MM.1S (cell line): ENCODE results near the gene CTTN.

ENCODE experiments used
- DNase-seq: peaks from one replicate; pipeline ENCODE4 v3.0.0-alpha.2; 2015
- H2AFZ ChIP-seq: fragments of 300-600 bp; sonication (generic); 2 replicates; pipeline ENCODE4 v1.6.0; 2016; ENCODE audit warnings: antibody characterized with exemption, low read length
- H3F3A ChIP-seq: fragments of 300-600 bp; sonication (generic); 2 replicates; pipeline ENCODE4 v1.6.1; 2016; ENCODE audit warnings: mild to moderate bottlenecking, antibody characterized with exemption, low read length, moderate library complexity, mixed read lengths; ENCODE audit not compliant: insufficient read depth
- H3K27ac ChIP-seq: fragments of 300-600 bp; sonication (generic); 2 replicates; pipeline ENCODE4 v1.5.1; 2016; ENCODE audit warnings: mild to moderate bottlenecking, low read length
- H3K27me3 ChIP-seq: fragments of 300-600 bp; sonication (generic); replicated peaks from 2 replicates; pipeline ENCODE4 v1.6.0; 2016; ENCODE audit warnings: low read length; ENCODE audit not compliant: insufficient read depth
- H3K36me3 ChIP-seq: fragments of 300-600 bp; sonication (generic); replicated peaks from 2 replicates; pipeline ENCODE4 v1.6.1; 2016; ENCODE audit warnings: mild to moderate bottlenecking, low read length, mixed read lengths; ENCODE audit not compliant: insufficient read depth
- H3K4me1 ChIP-seq: fragments of 300-600 bp; sonication (generic); 2 replicates; pipeline ENCODE4 v1.6.1; 2016; ENCODE audit warnings: low read length, mixed read lengths
- H3K4me2 ChIP-seq: fragments of 300-600 bp; sonication (generic); 2 replicates; pipeline ENCODE4 v1.6.0; 2016; ENCODE audit warnings: low read depth, low read length
- H3K4me3 ChIP-seq: fragments of 300-600 bp; sonication (generic); 2 replicates; pipeline ENCODE4 v1.5.1; 2016; ENCODE audit warnings: low read length, mixed read lengths
- H3K79me2 ChIP-seq: fragments of 300-600 bp; sonication (generic); 2 replicates; pipeline ENCODE4 v1.6.1; 2016; ENCODE audit warnings: mixed run types, low read length, mixed read lengths
- H3K9ac ChIP-seq: fragments of 300-600 bp; sonication (generic); 2 replicates; pipeline ENCODE4 v1.6.1; 2016; ENCODE audit warnings: low read length, mixed read lengths
- H3K9me2 ChIP-seq: fragments of 300-600 bp; sonication (generic); replicated peaks from 2 replicates; pipeline ENCODE4 v1.6.1; 2016; ENCODE audit warnings: mild to moderate bottlenecking, low read length, mixed read lengths; ENCODE audit not compliant: insufficient read depth
- H3K9me3 ChIP-seq: fragments of 300-600 bp; sonication (generic); replicated peaks from 2 replicates; pipeline ENCODE4 v1.6.1; 2016; ENCODE audit warnings: mild to moderate bottlenecking, low read length, mixed read lengths; ENCODE audit not compliant: insufficient read depth
- H4K20me1 ChIP-seq: fragments of 300-600 bp; sonication (generic); 2 replicates; pipeline ENCODE4 v1.6.1; 2016; ENCODE audit warnings: mild to moderate bottlenecking, low read length, moderate library complexity, mixed read lengths; ENCODE audit not compliant: insufficient read depth
- EZH2 ChIP-seq: fragments of 300-600 bp; sonication (generic); optimal IDR thresholded peaks from 2 replicates; pipeline ENCODE3; 2017; ENCODE audit warnings: low read depth, mild to moderate bottlenecking, antibody characterized with exemption, low read length, mixed read lengths
- EZH2phosphoT487 ChIP-seq: fragments of 300-600 bp; sonication (generic); IDR thresholded peaks from 2 replicates; pipeline ENCODE4 v1.6.1; 2018; ENCODE audit warnings: antibody characterized with exemption, low read length
- TF ChIP-seq, protein P1 (sequence below): fragments of 300-600 bp; sonication (generic); IDR thresholded peaks from 2 replicates; pipeline ENCODE4 v1.5.1; 2016; ENCODE audit warnings: antibody characterized with exemption, low read length, mixed read lengths

The CTTN gene

GRCh38 chr11:70421123-70421522, 22.8 kb downstream of the CTTN start:
- TF ChIP-seq EZH2phosphoT487, result no peak
- TF ChIP-seq, protein P1, sequence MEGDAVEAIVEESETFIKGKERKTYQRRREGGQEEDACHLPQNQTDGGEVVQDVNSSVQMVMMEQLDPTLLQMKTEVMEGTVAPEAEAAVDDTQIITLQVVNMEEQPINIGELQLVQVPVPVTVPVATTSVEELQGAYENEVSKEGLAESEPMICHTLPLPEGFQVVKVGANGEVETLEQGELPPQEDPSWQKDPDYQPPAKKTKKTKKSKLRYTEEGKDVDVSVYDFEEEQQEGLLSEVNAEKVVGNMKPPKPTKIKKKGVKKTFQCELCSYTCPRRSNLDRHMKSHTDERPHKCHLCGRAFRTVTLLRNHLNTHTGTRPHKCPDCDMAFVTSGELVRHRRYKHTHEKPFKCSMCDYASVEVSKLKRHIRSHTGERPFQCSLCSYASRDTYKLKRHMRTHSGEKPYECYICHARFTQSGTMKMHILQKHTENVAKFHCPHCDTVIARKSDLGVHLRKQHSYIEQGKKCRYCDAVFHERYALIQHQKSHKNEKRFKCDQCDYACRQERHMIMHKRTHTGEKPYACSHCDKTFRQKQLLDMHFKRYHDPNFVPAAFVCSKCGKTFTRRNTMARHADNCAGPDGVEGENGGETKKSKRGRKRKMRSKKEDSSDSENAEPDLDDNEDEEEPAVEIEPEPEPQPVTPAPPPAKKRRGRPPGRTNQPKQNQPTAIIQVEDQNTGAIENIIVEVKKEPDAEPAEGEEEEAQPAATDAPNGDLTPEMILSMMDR, result 0 out of 2 replicates have a peak, but pooled peaks have one; percentile 9
- no peaks in the 10 kb centered on the region for H3K9me3 ChIP-seq
- H3K4me3 ChIP-seq, result no peak overlapping the region
- no peak overlapping the region for H3K4me2 ChIP-seq
- no peak overlapping the region for H3K9ac ChIP-seq
- no peaks in the 10 kb centered on the region for H3K4me1 ChIP-seq
- no peak overlapping the region for H3K27ac ChIP-seq
- H3K79me2 ChIP-seq, result no peaks in the 10 kb centered on the region
- peaks cover 68% of the 10 kb centered on the region for H3K27me3 ChIP-seq
- DNase-seq, result no peak
- no peaks in the 10 kb centered on the region for H3F3A ChIP-seq
- no peaks in the 10 kb centered on the region for H3K36me3 ChIP-seq
- H4K20me1 ChIP-seq, result no peaks in the 10 kb centered on the region
- no peak overlapping the region for H2AFZ ChIP-seq
- no peaks in the 10 kb centered on the region for H3K9me2 ChIP-seq

- no peaks in the 10 kb centered on the region for H3K36me3 ChIP-seq
- no peaks in the 10 kb centered on the region for H4K20me1 ChIP-seq
- no peak overlapping the region for H2AFZ ChIP-seq
These were observed 24.6 kb downstream of the CTTN start for GRCh38 chr11:70422692-70423522.

DNA sequence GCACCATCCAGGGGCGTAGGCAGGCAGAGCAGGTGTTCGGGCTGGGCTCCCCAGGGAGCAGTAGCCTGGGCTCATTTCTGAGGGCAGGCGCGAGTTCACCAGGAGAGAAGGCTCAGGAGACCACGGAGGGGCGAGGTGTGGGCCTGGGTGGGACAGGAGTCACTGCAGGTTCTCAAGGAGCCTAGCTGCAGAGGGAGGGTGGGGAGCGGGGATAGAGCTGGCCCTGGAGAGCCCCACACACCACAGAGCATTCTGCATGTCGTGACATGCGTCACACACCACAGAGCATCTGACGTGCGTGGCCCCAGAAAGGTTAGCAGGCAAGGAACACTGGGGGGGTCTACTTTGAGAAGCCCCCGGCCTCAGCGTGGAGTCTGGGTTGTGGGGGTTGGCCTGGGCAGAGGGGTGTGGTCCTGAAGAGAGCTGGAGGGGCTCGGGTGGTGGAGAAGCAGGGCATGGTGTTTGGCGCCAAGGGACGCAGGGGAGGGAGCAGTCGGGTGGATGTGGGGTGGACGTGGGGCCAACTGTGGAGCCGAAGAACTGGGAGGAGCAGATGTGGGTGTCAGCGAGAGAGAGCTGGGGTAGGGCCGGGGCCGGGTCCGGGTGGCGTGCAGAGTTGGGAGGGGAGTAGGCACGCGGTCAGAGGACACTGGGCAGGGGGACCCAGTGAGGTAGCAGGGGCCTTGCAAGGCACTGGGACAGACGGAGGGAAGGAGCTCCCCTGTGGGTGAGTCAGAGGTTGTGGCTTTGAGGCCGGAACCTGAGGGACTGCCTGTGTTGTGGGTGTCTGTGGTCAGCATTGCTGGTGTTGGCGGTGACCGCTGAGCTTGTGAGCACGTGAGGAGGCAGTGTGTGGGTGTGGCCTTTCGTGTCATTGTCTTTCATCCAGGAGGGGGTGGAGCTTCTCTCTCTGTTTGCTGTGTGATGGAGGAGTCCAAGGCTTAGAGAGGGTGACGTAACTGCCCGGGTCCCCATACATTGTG, 25.5 kb downstream of the CTTN start:
- H3K9me2 ChIP-seq, result no peaks in the 10 kb centered on the region
- H3K27ac ChIP-seq, result no peak overlapping the region
- H3K4me3 ChIP-seq, result no peak overlapping the region
- no peaks in the 10 kb centered on the region for H3K9me3 ChIP-seq
- no peaks in the 10 kb centered on the region for H3K79me2 ChIP-seq
- no peak for DNase-seq
- H2AFZ ChIP-seq, result no peak overlapping the region
- no peaks in the 10 kb centered on the region for H3K4me1 ChIP-seq
- peaks cover 78% of the 10 kb centered on the region for H3K27me3 ChIP-seq
- no peaks in the 10 kb centered on the region for H3K36me3 ChIP-seq
- H4K20me1 ChIP-seq, result no peaks in the 10 kb centered on the region
- no peaks in the 10 kb centered on the region for H3F3A ChIP-seq
- TF ChIP-seq EZH2 (no peak), EZH2phosphoT487 (no peak)
- TF ChIP-seq, protein P1, result no peak
- no peak overlapping the region for H3K4me2 ChIP-seq
- no peak overlapping the region for H3K9ac ChIP-seq

More at GRCh38 chr11:70422692-70423522, 24.6 kb downstream of the CTTN start:
- TF ChIP-seq, protein P1, result no peak
- TF ChIP-seq EZH2phosphoT487 (no peak), EZH2 (no peak)
- DNase-seq, result no peak
- Histone ChIP-seq H3K9me2 (no peaks in the 10 kb centered on the region), H3F3A (no peaks in the 10 kb centered on the region), H3K27me3 (peaks cover 83% of the 10 kb centered on the region), H3K9me3 (no peaks in the 10 kb centered on the region), H3K9ac (no peak overlapping the region), H3K27ac (no peak overlapping the region), H3K4me2 (no peak overlapping the region), H3K79me2 (no peaks in the 10 kb centered on the region), H3K4me1 (no peaks in the 10 kb centered on the region), H3K4me3 (no peak overlapping the region)
